PFSK-1 (cell line): ENCODE data around the gene UST.

Experiments
- POLR2AphosphoS5 ChIP-seq: IDR thresholded peaks from 2 replicates; pipeline ENCODE4 v1.6.1; 2012; ENCODE audit warnings: low read depth, mild to moderate bottlenecking, control low read depth, low read length, moderate library complexity
- REST ChIP-seq, 2 experiments: IDR thresholded peaks; 2 replicates each; pipeline versions ENCODE4 v1.6.1 to v1.8.0; 2011 to 2012; ENCODE audit warnings: low read depth in 2 of 2, low read length in 2 of 2, control low read depth in 1 of 2, inconsistent platforms in 1 of 2, mild to moderate bottlenecking in 1 of 2, moderate library complexity in 1 of 2; ENCODE audit not compliant: insufficient read depth in 1 of 2
- SIN3A ChIP-seq: IDR thresholded peaks from 2 replicates; pipeline ENCODE4 v1.6.1; 2012; ENCODE audit warnings: mild to moderate bottlenecking, low read length, moderate library complexity, borderline replicate concordance; ENCODE audit not compliant: insufficient read depth
- TAF1 ChIP-seq: IDR thresholded peaks from 2 replicates; pipeline ENCODE4 v1.6.1; 2012; ENCODE audit warnings: low read length, control low read depth, borderline replicate concordance; ENCODE audit not compliant: insufficient read depth

DNA sequence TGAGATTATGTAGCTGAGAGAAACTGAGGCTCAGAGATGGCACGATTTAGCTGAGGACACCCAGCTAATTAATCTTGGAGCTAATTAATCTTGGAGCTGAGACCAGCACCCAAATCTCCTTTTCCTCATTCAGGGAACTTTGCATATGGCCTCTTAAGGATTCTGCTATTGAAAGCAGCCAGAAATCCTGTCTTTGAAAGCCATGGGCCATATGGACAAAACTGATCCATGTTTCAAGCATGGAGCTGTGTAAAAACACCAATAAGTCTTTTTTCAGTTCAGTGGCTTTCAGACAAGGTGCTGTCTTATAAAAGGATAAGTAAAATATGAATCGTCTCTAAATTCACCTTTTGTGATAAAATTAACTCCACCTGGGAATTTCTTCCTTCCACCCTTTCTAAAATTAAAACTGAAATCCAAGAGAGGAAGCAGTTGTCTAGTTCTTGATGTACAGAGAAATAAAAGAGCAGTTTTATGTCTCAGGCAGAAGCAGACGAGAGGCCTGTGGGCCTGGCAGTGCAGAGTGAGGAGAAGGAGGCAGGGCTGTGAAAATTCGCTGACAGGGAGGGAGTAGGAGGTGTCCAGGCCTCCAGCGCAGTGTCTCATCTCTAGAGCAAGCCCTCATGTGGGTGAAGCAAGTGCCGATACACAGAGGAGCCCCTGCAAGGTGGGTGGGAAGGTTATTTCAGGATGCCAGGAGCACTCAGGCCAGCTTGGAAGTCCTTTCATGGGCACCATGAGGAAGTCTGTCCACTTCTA is 266.9 kb downstream of the UST start:
- no peak for TF ChIP-seq TAF1
- TF ChIP-seq REST (IDR thresholded peaks at IDR 0.05; ENCODE audit: insufficient read depth in 1 of 2, low read depth in 2 of 2, low read length in 2 of 2), result no peak
- no peak for TF ChIP-seq POLR2AphosphoS5
- no peak for TF ChIP-seq SIN3A
